Upper lobe of left lung (tissue), 6 donors: ENCODE data around the gene MYRF. TPM values are rescaled to one million over a fixed set of nuclear protein-coding genes. Genes with fewer than 3 reads are reported as not detected.
A peak's percentile ranks its signal among the peaks of the same experiment; 100 is the strongest.

Source experiments
- ATAC-seq, 2 donors: fragments of 200-7000 bp; cut with Tn5 transposase; one replicate each; pipeline ENCODE4 v1.9.1; 2022; ENCODE audit warnings: mild to moderate bottlenecking in 2 of 2, moderate library complexity in 2 of 2; ENCODE audit not compliant: low FRiP score in 2 of 2
- DNase-seq, 2 donors: peaks; one replicate each; pipeline ENCODE4 v3.0.0-alpha.2; 2019 to 2020
- H3K27ac ChIP-seq, 4 donors: fragments of 200-600 bp; sonication (generic); one replicate each; pipeline ENCODE4 v1.5.1; 2016 to 2019
- H3K27me3 ChIP-seq, 4 donors: fragments of 200-600 bp; sonication (generic); one replicate each; pipeline ENCODE4 v1.5.1; 2017 to 2019
- H3K36me3 ChIP-seq, 4 donors: fragments of 200-600 bp; sonication (generic); one replicate each; pipeline ENCODE4 v1.5.1; 2016 to 2019
- H3K4me1 ChIP-seq, 4 donors: fragments of 200-600 bp; sonication (generic); one replicate each; pipeline ENCODE4 v1.5.1; 2018 to 2019
- H3K4me3 ChIP-seq, 4 donors: fragments of 200-600 bp; sonication (generic); one replicate each; pipeline ENCODE4 v1.5.1; 2017 to 2019; ENCODE audit warnings: mild to moderate bottlenecking in 2 of 4, moderate library complexity in 1 of 4
- H3K9me3 ChIP-seq, 4 donors: fragments of 200-600 bp; sonication (generic); one replicate each; pipeline ENCODE4 v1.5.1; 2018 to 2019
- EP300 ChIP-seq, 4 donors: sonication (generic); formaldehyde crosslinking; IDR thresholded peaks; one replicate each; pipeline ENCODE4 v1.5.1; 2017; ENCODE audit warnings: antibody characterized with exemption in 4 of 4, control low read depth in 2 of 4
- POLR2A ChIP-seq, 4 donors: fragments of 450-650 bp; IDR thresholded peaks; one replicate each; pipeline ENCODE4 v1.5.1; 2016 to 2017; ENCODE audit warnings: antibody characterized with exemption in 4 of 4, mild to moderate bottlenecking in 2 of 4
- POLR2AphosphoS5 ChIP-seq, 2 donors: sonication (generic); formaldehyde crosslinking; IDR thresholded peaks; one replicate each; pipeline ENCODE4 v1.5.1; 2017; ENCODE audit warnings: antibody characterized with exemption in 2 of 2
- WGBS, 2 donors: methylation state at CpG; one replicate each; pipeline ENCODE4 v1.1.5; 2017 to 2018; 5-methylcytosine and 5-hydroxymethylcytosine counted together
- total RNA-seq, 6 donors: library from RNA; depleted of rRNA in 4 of 6; stranded (reverse); fragments of >200 nt in 4 of 6; gene quantifications; one replicate each; pipeline versions ENCODE4 v1.1.0 to v1.2.1, GENCODE V29; 2016 to 2021
- TF ChIP-seq, protein P1 (sequence below), 6 experiments: fragments of 450-650 bp in 4 of 6; fragments of 200-600 bp in 2 of 6; sonication (generic) in 2 of 6; IDR thresholded peaks; one replicate each; pipeline ENCODE4 v1.5.1; 2016 to 2019; ENCODE audit warnings: antibody characterized with exemption in 6 of 6
- donor health status: DM: no; HTN: no; CAD: no; lungs with moderate emphysema.
- donor health status: DM: no; HTN: yes; CAD: no; lungs with severe emphysema.

The MYRF gene
- total RNA-seq, 6 donors from 2014 or later = 32.5 to 147 (median 50.7) TPM

DNA sequence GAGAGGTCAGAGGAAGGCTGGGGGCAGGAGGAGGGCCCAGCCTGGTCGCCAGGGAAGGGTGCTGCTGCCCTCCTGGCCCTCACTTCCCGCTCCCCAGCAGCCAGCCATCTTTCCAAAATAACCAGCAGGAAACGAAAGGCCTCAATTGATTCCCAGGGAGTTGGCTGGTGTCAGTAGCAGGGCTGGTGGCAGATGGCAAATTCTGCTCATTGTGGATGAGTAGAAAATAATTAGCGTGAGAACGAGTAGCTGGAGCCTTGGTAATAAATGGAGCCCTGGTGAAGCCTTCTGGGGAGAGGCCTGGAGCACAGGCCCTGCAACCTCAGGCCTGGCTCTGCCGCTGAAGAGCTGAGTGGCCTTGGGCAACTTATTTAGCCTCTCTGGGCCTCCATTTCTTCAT lies 40.9 kb upstream of the MYRF start:
- Histone ChIP-seq H3K4me1 (peaks cover 0 to 6% (median 3%) of the 10 kb centered on the region in 4 donors), H3K36me3 (no peaks in the 10 kb centered on the region), H3K9me3 (no peaks in the 10 kb centered on the region), H3K27ac (no peak overlapping the region), H3K4me3 (no peak overlapping the region), H3K27me3 (no peaks in the 10 kb centered on the region)
- ATAC-seq (no peak), DNase-seq (no peak)
- TF ChIP-seq POLR2AphosphoS5 (IDR thresholded peaks at IDR 0.05) = no peak
- TF ChIP-seq POLR2A (IDR thresholded peaks at IDR 0.05) = no peak
- TF ChIP-seq, protein P1, sequence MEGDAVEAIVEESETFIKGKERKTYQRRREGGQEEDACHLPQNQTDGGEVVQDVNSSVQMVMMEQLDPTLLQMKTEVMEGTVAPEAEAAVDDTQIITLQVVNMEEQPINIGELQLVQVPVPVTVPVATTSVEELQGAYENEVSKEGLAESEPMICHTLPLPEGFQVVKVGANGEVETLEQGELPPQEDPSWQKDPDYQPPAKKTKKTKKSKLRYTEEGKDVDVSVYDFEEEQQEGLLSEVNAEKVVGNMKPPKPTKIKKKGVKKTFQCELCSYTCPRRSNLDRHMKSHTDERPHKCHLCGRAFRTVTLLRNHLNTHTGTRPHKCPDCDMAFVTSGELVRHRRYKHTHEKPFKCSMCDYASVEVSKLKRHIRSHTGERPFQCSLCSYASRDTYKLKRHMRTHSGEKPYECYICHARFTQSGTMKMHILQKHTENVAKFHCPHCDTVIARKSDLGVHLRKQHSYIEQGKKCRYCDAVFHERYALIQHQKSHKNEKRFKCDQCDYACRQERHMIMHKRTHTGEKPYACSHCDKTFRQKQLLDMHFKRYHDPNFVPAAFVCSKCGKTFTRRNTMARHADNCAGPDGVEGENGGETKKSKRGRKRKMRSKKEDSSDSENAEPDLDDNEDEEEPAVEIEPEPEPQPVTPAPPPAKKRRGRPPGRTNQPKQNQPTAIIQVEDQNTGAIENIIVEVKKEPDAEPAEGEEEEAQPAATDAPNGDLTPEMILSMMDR (IDR thresholded peaks at IDR 0.05) = no peak
- TF ChIP-seq EP300 (IDR thresholded peaks at IDR 0.05) = no peak
- WGBS, 2 donors = 80 to 87% methylated on average over 5 to 6 of the region's 6 CpGs

DNA sequence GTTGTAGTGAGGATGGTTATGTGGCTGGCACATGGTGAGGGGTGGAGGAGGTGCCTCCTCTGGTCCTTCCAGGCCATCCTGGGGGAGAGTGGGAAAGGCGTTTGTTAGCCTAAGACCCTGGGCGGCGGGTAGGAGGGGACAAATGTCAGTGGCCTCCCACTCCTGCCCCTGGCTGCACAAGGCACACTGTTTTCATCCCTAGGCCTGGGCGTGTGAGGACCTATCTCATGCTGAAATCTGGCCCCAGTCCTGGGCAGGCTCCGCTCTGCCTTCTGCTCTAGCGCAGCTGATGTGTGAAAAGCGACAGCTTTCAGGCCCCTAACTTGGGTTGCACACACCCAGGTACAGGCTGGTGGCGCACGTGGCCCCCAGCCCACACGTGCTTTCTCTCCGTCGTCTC lies 40.1 kb upstream of the MYRF start:
- Histone ChIP-seq H3K27me3 (no peaks in the 10 kb centered on the region), H3K27ac (no peak overlapping the region), H3K4me1 (peaks cover 0 to 10% (median 3%) of the 10 kb centered on the region in 4 donors), H3K9me3 (no peaks in the 10 kb centered on the region), H3K4me3 (no peak overlapping the region), H3K36me3 (no peaks in the 10 kb centered on the region)
- DNase-seq (no peak), ATAC-seq (no peak)
- WGBS, 2 donors = 83 to 90% methylated on average over 8 to 12 of the region's 12 CpGs
- TF ChIP-seq, protein P1 (IDR thresholded peaks at IDR 0.05) = no peak
- TF ChIP-seq POLR2A (IDR thresholded peaks at IDR 0.05) (no peak), POLR2AphosphoS5 (IDR thresholded peaks at IDR 0.05) (no peak), EP300 (IDR thresholded peaks at IDR 0.05) (no peak)

DNA sequence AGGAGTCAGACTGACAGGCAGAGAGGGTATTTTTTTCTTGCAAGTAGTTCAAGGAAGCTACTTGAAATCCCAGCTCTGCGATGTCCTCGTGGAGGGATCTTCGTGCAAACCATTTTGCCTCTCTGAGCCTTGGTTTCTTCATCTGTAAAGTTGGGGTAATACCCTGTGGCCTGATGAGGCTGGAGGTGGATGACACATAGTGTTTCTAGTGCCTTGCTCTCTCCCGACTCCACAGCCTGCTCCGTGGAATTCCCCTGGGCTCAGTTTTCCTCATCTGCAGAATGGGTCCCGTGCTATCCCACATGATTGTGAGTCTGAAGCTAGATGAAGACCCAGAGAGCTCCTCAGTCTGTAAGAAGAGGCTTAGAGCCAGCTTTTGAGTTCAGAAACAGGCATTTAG lies 39.6 kb upstream of the MYRF start:
- Histone ChIP-seq H3K36me3 (no peaks in the 10 kb centered on the region), H3K27me3 (no peaks in the 10 kb centered on the region), H3K4me1 (peaks cover 0 to 11% (median 3%) of the 10 kb centered on the region in 4 donors), H3K27ac (no peak overlapping the region), H3K4me3 (no peak overlapping the region), H3K9me3 (no peaks in the 10 kb centered on the region)
- ATAC-seq = no peak
- DNase-seq = no peak
- WGBS, 2 donors = 76 to 90% methylated on average over 5 to 6 of the region's 6 CpGs
- TF ChIP-seq, protein P1 (IDR thresholded peaks at IDR 0.05) = no peak
- no peak for TF ChIP-seq EP300 (IDR thresholded peaks at IDR 0.05)
- no peak for TF ChIP-seq POLR2AphosphoS5 (IDR thresholded peaks at IDR 0.05)
- no peak for TF ChIP-seq POLR2A (IDR thresholded peaks at IDR 0.05)

DNA sequence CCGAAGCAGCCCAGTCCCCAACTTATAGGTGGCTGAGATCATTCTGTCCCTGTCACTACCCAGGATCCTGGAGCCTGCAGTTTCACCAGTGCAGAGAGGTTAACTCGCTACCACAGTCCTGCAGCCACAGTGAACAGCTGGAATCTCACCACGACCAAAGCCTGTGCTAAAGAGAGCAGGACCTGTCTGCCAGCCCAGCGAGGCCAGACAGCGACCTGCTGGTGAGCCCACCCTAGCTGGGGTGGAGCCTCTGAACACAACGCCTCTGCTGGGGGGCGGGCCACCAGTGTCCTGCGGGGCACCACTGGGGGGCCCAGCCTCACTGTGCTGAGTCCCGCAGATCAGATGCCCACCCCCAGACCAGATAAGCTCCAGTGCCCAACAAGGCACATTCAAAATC lies 39.0 kb upstream of the MYRF start:
- DNase-seq (peak in 1 of 2 donors; percentile 42), ATAC-seq (no peak)
- Histone ChIP-seq H3K36me3 (no peaks in the 10 kb centered on the region), H3K27ac (no peak overlapping the region), H3K27me3 (no peaks in the 10 kb centered on the region), H3K9me3 (no peaks in the 10 kb centered on the region), H3K4me3 (no peak overlapping the region), H3K4me1 (peaks cover 0 to 16% (median 6%) of the 10 kb centered on the region in 4 donors)
- TF ChIP-seq, protein P1 (IDR thresholded peaks at IDR 0.05) = no peak
- TF ChIP-seq POLR2A (IDR thresholded peaks at IDR 0.05) (no peak), EP300 (IDR thresholded peaks at IDR 0.05) (no peak), POLR2AphosphoS5 (IDR thresholded peaks at IDR 0.05) (no peak)
- WGBS, 2 donors = 62 to 96% methylated on average over 4 to 7 of the region's 9 CpGs

DNA sequence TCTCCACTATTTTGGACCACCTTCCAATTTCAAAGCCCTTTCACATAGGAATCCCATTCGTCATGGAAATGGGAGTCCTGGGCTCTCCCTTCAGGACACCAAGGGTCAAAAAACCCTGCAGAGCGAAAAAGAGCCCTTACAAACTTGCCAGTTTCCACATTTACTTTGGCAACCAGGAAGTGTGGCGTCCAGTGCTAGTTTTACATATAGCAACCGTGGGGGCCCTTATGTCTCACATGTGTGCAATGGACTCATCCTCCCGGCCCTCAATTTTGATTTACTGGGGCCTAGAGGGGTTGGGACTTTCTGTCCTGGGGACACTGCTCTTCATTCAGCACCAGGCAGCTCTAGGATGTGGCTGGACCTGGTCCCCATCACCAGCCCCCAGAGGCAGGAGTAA lies 38.5 kb upstream of the MYRF start:
- Histone ChIP-seq H3K9me3 (no peaks in the 10 kb centered on the region), H3K4me1 (peaks cover 0 to 16% (median 11%) of the 10 kb centered on the region in 4 donors), H3K27ac (no peak overlapping the region), H3K36me3 (no peaks in the 10 kb centered on the region), H3K4me3 (no peak overlapping the region), H3K27me3 (no peaks in the 10 kb centered on the region)
- no peak for DNase-seq
- no peak for ATAC-seq
- 38 to 71% methylated on average over 4 to 5 of the region's 5 CpGs for WGBS, 2 donors
- TF ChIP-seq EP300 (IDR thresholded peaks at IDR 0.05) (no peak), POLR2A (IDR thresholded peaks at IDR 0.05) (no peak)
- TF ChIP-seq, protein P1 (IDR thresholded peaks at IDR 0.05) = no peak
